Measurements from ENCODE around the gene CREB5. TPM values are rescaled to one million over a fixed set of nuclear protein-coding genes. Genes with fewer than 3 reads are reported as not detected.

The CREB5 gene
- total RNA-seq, 1 experiment from 2014 or later = 5.2 TPM

DNA sequence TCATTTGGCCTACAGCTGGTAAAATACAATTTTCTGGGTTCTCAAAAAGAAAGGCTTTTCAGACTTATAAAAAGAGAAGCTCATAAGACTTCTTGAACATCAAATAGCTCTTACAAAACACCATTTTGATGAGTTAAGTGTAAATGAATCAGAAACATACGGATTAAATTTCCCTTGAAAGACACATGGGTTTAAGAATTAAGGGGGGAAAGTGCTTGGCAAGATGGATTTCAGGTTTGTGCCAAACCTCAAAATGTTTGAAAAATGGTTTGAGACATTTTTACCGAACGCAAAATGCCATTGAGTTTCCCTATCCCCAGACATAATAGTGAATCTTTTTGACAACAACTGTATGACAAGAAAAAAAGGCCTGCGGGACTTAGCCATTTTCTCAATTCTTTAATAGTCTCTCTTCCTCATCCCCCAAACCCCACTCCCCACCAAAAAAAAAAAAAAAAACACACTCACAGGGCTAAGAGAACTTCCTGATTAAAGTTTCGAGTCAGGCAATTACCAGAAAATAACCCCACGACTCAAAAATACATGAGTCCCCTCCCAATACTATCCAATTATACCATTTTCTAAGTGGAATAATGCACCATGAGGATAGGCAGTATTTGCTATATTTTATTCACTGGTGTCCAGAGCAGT is 285.7 kb downstream of the CREB5 start:
- Histone ChIP-seq H2AFZ (ENCODE audit: low read length) (no peak overlapping the region), H3K9me2 (replicated peaks; ENCODE audit: low read length) (no peaks in the 10 kb centered on the region), H3K27ac (ENCODE audit: low read length) (no peak overlapping the region), H3K36me3 (ENCODE audit: low read depth, low read length) (no peaks in the 10 kb centered on the region), H4K20me1 (ENCODE audit: low read length) (no peaks in the 10 kb centered on the region), H3K79me2 (ENCODE audit: low read length) (no peaks in the 10 kb centered on the region), H3F3A (ENCODE audit: low read length, unreplicated experiment) (no peaks in the 10 kb centered on the region), H3K4me2 (ENCODE audit: low read length) (no peak overlapping the region), H3K9me3 (ENCODE audit: low read length) (no peaks in the 10 kb centered on the region), H3K9ac (ENCODE audit: low read length) (no peak overlapping the region), H3K4me3 (ENCODE audit: low read length) (no peak overlapping the region), H3K27me3 (ENCODE audit: low read length) (no peaks in the 10 kb centered on the region), H3K4me1 (ENCODE audit: insufficient read depth, low read length) (no peaks in the 10 kb centered on the region)
- DNase-seq = no peak
- ChIA-PET POLR2A (ENCODE audit: unreplicated experiment) (no interaction called here), CTCF (interaction anchor here (0.6 kb wide), 1 partner anchor 12 kb away, joined by 4 read pairs; no protein-coding TSS in a partner anchor)
- TF ChIP-seq EZH2 (IDR thresholded peaks at IDR 0.05; ENCODE audit: low read length, unreplicated experiment) = no peak
- TF ChIP-seq EZH2phosphoT487 (IDR thresholded peaks at IDR 0.05; ENCODE audit: borderline replicate concordance, low read length) = no peak
- intact Hi-C loops (cut with micrococcal nuclease) = loop anchor here (5.0 kb wide), 1 partner anchor 41 kb away; no protein-coding TSS in a partner anchor
- BruUV-seq (replicated peaks) = no TSS peak
- ATAC-seq = no peak

DNA sequence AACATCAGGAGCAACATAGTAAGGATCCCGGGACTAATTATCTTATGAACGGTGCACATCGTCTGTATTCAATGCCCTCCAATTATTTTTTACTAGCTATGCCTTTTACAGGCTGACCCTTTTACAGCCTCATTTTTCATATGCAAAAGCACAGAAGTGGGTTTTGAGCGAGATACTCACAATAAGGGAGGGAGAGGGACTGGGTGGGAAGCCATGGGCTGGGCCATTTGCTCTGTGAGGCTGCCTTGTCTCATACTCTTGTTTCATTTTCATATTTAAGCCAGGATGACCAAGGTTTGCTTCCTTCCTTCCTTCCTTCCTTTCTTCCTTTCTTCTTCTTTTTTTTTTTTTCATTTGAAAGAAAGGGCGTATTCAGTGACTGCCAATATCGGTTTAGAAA is 286.5 kb downstream of the CREB5 start:
- no peak overlapping the region for H3K4me3 ChIP-seq (ENCODE audit: low read length)
- TF ChIP-seq EZH2 (IDR thresholded peaks at IDR 0.05; ENCODE audit: low read length, unreplicated experiment) = no peak
- TF ChIP-seq, protein P1, sequence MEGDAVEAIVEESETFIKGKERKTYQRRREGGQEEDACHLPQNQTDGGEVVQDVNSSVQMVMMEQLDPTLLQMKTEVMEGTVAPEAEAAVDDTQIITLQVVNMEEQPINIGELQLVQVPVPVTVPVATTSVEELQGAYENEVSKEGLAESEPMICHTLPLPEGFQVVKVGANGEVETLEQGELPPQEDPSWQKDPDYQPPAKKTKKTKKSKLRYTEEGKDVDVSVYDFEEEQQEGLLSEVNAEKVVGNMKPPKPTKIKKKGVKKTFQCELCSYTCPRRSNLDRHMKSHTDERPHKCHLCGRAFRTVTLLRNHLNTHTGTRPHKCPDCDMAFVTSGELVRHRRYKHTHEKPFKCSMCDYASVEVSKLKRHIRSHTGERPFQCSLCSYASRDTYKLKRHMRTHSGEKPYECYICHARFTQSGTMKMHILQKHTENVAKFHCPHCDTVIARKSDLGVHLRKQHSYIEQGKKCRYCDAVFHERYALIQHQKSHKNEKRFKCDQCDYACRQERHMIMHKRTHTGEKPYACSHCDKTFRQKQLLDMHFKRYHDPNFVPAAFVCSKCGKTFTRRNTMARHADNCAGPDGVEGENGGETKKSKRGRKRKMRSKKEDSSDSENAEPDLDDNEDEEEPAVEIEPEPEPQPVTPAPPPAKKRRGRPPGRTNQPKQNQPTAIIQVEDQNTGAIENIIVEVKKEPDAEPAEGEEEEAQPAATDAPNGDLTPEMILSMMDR (conservative IDR thresholded peaks at IDR 0.05; ENCODE audit: low read depth, low read length) = no peak
- TF ChIP-seq EZH2phosphoT487 (IDR thresholded peaks at IDR 0.05; ENCODE audit: borderline replicate concordance, low read length) = no peak
- no TSS peak for BruUV-seq (replicated peaks)

DNA sequence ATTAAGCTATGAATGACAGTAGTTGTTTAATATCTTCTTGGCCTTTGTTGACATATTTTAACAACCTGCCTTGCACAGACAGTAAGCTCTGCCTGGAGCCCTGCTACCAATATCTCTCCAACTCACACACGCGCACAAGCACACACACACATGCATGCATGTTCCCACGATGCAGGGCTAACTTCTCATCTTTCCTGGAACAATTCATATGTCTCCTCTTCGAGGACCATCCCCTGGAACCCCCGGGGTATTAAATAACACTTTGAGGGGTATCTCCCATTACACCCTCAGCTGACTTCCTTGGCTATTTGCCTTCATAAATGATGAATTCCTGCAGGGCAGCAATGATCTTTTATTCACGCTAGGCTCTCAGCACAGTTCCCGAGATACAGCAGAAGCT is 287.8 kb downstream of the CREB5 start:
- H2AFZ ChIP-seq (ENCODE audit: low read length) = no peak overlapping the region
- no peaks in the 10 kb centered on the region for H3K27me3 ChIP-seq (ENCODE audit: low read length)
- no peak overlapping the region for H3K4me2 ChIP-seq (ENCODE audit: low read length)
- TF ChIP-seq EZH2phosphoT487 (IDR thresholded peaks at IDR 0.05; ENCODE audit: borderline replicate concordance, low read length) (no peak), EZH2 (IDR thresholded peaks at IDR 0.05; ENCODE audit: low read length, unreplicated experiment) (no peak)
- TF ChIP-seq, protein P1 (conservative IDR thresholded peaks at IDR 0.05; ENCODE audit: low read depth, low read length) = no peak
- no peaks in the 10 kb centered on the region for H3K9me2 ChIP-seq (replicated peaks; ENCODE audit: low read length)
- CTCF ChIA-PET = no interaction called here
- H3F3A ChIP-seq (ENCODE audit: low read length, unreplicated experiment) = no peaks in the 10 kb centered on the region
- ATAC-seq (no peak), DNase-seq (no peak)
- H4K20me1 ChIP-seq (ENCODE audit: low read length) = no peaks in the 10 kb centered on the region
- no peak overlapping the region for H3K9ac ChIP-seq (ENCODE audit: low read length)
- no peaks in the 10 kb centered on the region for H3K4me1 ChIP-seq (ENCODE audit: insufficient read depth, low read length)
- BruUV-seq (replicated peaks) = no TSS peak
- no peaks in the 10 kb centered on the region for H3K79me2 ChIP-seq (ENCODE audit: low read length)
- intact Hi-C loops (cut with micrococcal nuclease) = no loop called here
- H3K27ac ChIP-seq (ENCODE audit: low read length) = no peak overlapping the region
- no peak overlapping the region for H3K4me3 ChIP-seq (ENCODE audit: low read length)
- POLR2A ChIA-PET (ENCODE audit: unreplicated experiment) = no interaction called here
- no peaks in the 10 kb centered on the region for H3K9me3 ChIP-seq (ENCODE audit: low read length)
- no peaks in the 10 kb centered on the region for H3K36me3 ChIP-seq (ENCODE audit: low read depth, low read length)

More for the DNA sequence above, 286.5 kb downstream of the CREB5 start:
- Histone ChIP-seq H3K79me2 (ENCODE audit: low read length) (no peaks in the 10 kb centered on the region), H2AFZ (ENCODE audit: low read length) (no peak overlapping the region), H3F3A (ENCODE audit: low read length, unreplicated experiment) (no peaks in the 10 kb centered on the region), H4K20me1 (ENCODE audit: low read length) (no peaks in the 10 kb centered on the region), H3K36me3 (ENCODE audit: low read depth, low read length) (no peaks in the 10 kb centered on the region), H3K9me2 (replicated peaks; ENCODE audit: low read length) (no peaks in the 10 kb centered on the region), H3K9ac (ENCODE audit: low read length) (no peak overlapping the region), H3K4me2 (ENCODE audit: low read length) (no peak overlapping the region), H3K4me1 (ENCODE audit: insufficient read depth, low read length) (no peaks in the 10 kb centered on the region), H3K27me3 (ENCODE audit: low read length) (no peaks in the 10 kb centered on the region), H3K27ac (ENCODE audit: low read length) (no peak overlapping the region), H3K9me3 (ENCODE audit: low read length) (no peaks in the 10 kb centered on the region)
- no peak for DNase-seq
- CTCF ChIA-PET = no interaction called here
- ATAC-seq = no peak
- POLR2A ChIA-PET (ENCODE audit: unreplicated experiment) = no interaction called here
- intact Hi-C loops (cut with micrococcal nuclease) = loop anchor here (5.0 kb wide), 1 partner anchor 42 kb away; no protein-coding TSS in a partner anchor

All from PC-3 (cell line).